ENCODE measurements around the gene DYSF.

- TF ChIP-seq CTCF (IDR thresholded peaks at IDR 0.05), result no peak
- no peak for TF ChIP-seq ZFX (IDR thresholded peaks at IDR 0.05; ENCODE audit: borderline replicate concordance)
Observed at GRCh38 chr2:71555798-71556454, 102.6 kb downstream of the DYSF start.

Measured in 22Rv1 (cell line).